HUES48 (cell line): ENCODE results near the gene TRPV4.
"Not testable (repeated sequence)": the region's sequence is repeated elsewhere in the genome, so short reads cannot be mapped to it uniquely, and the experiment has no call there.

ENCODE experiments used
- H3K27ac ChIP-seq: one replicate; pipeline ENCODE4 v1.7.0; 2013; ENCODE audit warnings: low read depth, low read length, inconsistent platforms
- H3K27me3 ChIP-seq: 2 replicates; pipeline ENCODE4 v1.6.1; 2013; ENCODE audit warnings: mild to moderate bottlenecking, low read length; ENCODE audit not compliant: control insufficient read depth, insufficient read depth
- H3K36me3 ChIP-seq: 2 replicates; pipeline ENCODE4 v1.6.1; 2013; ENCODE audit warnings: low read length; ENCODE audit not compliant: control insufficient read depth, insufficient read depth
- H3K4me1 ChIP-seq: 2 replicates; pipeline ENCODE4 v1.6.1; 2013; ENCODE audit warnings: mild to moderate bottlenecking, low read length; ENCODE audit not compliant: control insufficient read depth, insufficient read depth
- H3K4me3 ChIP-seq: 2 replicates; pipeline ENCODE4 v1.5.1; 2013; ENCODE audit warnings: mild to moderate bottlenecking, low read depth, low read length
- H3K9ac ChIP-seq: 2 replicates; pipeline ENCODE4 v1.6.1; 2013; ENCODE audit warnings: mild to moderate bottlenecking, low read depth, low read length, moderate library complexity
- H3K9me3 ChIP-seq: 2 replicates; pipeline ENCODE4 v1.6.1; 2013; ENCODE audit warnings: low read length; ENCODE audit not compliant: control insufficient read depth, insufficient read depth

The TRPV4 gene

GRCh38 chr12:109858764-109859163 lies 25.6 kb upstream of the TRPV4 start:
- no peak overlapping the region for H3K4me3 ChIP-seq
- H3K27me3 ChIP-seq, result no peaks in the 10 kb centered on the region
- no peak overlapping the region for H3K27ac ChIP-seq
- H3K9ac ChIP-seq, result no peak overlapping the region
- H3K4me1 ChIP-seq, result no peaks in the 10 kb centered on the region
- H3K9me3 ChIP-seq, result no peaks in the 10 kb centered on the region
- H3K36me3 ChIP-seq, result peaks cover 19% of the 10 kb centered on the region; the same call in 1 of the 2 replicates

GRCh38 chr12:109857715-109858114 lies 24.5 kb upstream of the TRPV4 start:
- Histone ChIP-seq H3K4me1 (no peaks in the 10 kb centered on the region), H3K27ac (no peak overlapping the region), H3K9ac (no peak overlapping the region), H3K27me3 (no peaks in the 10 kb centered on the region), H3K36me3 (peaks cover 19% of the 10 kb centered on the region; the same call in 1 of the 2 replicates), H3K4me3 (no peak overlapping the region), H3K9me3 (no peaks in the 10 kb centered on the region)

- no peaks in the 10 kb centered on the region for H3K9me3 ChIP-seq
- H3K27me3 ChIP-seq, result no peaks in the 10 kb centered on the region
- no peak overlapping the region for H3K4me3 ChIP-seq
- H3K27ac ChIP-seq, result no peak overlapping the region
- no peaks in the 10 kb centered on the region for H3K4me1 ChIP-seq
- peaks cover 15% of the 10 kb centered on the region; the same call in 1 of the 2 replicates for H3K36me3 ChIP-seq
- no peak overlapping the region for H3K9ac ChIP-seq
Observed at GRCh38 chr12:109855377-109855776, 22.2 kb upstream of the TRPV4 start.

- H3K9me3 ChIP-seq, H3K36me3 ChIP-seq, H3K9ac ChIP-seq: not testable (repeated sequence)
Observed at GRCh38 chr12:109850518-109850917, 17.3 kb upstream of the TRPV4 start.

GRCh38 chr12:109847142-109847735 lies 14.0 kb upstream of the TRPV4 start:
- Histone ChIP-seq H3K27me3 (no peaks in the 10 kb centered on the region), H3K9me3 (no peaks in the 10 kb centered on the region), H3K9ac (no peak overlapping the region), H3K4me3 (no peak overlapping the region), H3K36me3 (no peaks in the 10 kb centered on the region), H3K27ac (no peak overlapping the region), H3K4me1 (no peaks in the 10 kb centered on the region)

More at GRCh38 chr12:109850518-109850917, 17.3 kb upstream of the TRPV4 start:
- not testable (repeated sequence) for H3K4me1 ChIP-seq, H3K4me3 ChIP-seq, H3K27ac ChIP-seq, H3K27me3 ChIP-seq

GRCh38 chr12:109845824-109846205 lies 12.6 kb upstream of the TRPV4 start:
- H3K4me3 ChIP-seq, result peak overlapping the region; percentile 42; the same call in 1 of the 2 replicates
- no peak overlapping the region for H3K27ac ChIP-seq
- H3K9me3 ChIP-seq, result no peaks in the 10 kb centered on the region

GRCh38 chr12:109844983-109845823 lies 12.0 kb upstream of the TRPV4 start:
- Histone ChIP-seq H3K27me3 (no peaks in the 10 kb centered on the region), H3K36me3 (no peaks in the 10 kb centered on the region), H3K9ac (no peak overlapping the region), H3K9me3 (no peaks in the 10 kb centered on the region), H3K4me1 (no peaks in the 10 kb centered on the region), H3K27ac (no peak overlapping the region), H3K4me3 (peak overlapping the region; percentile 42; the same call in 1 of the 2 replicates)

More at GRCh38 chr12:109845824-109846205, 12.6 kb upstream of the TRPV4 start:
- H3K27me3 ChIP-seq, result no peaks in the 10 kb centered on the region
- no peak overlapping the region for H3K9ac ChIP-seq
- no peaks in the 10 kb centered on the region for H3K36me3 ChIP-seq
- H3K4me1 ChIP-seq, result no peaks in the 10 kb centered on the region

- no peaks in the 10 kb centered on the region for H3K4me1 ChIP-seq
- no peaks in the 10 kb centered on the region for H3K9me3 ChIP-seq
- H3K9ac ChIP-seq, result no peak overlapping the region
- H3K27ac ChIP-seq, result no peak overlapping the region
- no peak overlapping the region for H3K4me3 ChIP-seq
- no peaks in the 10 kb centered on the region for H3K36me3 ChIP-seq
- H3K27me3 ChIP-seq, result no peaks in the 10 kb centered on the region
Observed at GRCh38 chr12:109844091-109844490, 10.9 kb upstream of the TRPV4 start.

GRCh38 chr12:109842021-109842420 lies 8.8 kb upstream of the TRPV4 start:
- Histone ChIP-seq H3K4me1 (no peaks in the 10 kb centered on the region), H3K9ac (no peak overlapping the region), H3K4me3 (no peak overlapping the region), H3K9me3 (no peaks in the 10 kb centered on the region), H3K27me3 (no peaks in the 10 kb centered on the region), H3K36me3 (no peaks in the 10 kb centered on the region), H3K27ac (no peak overlapping the region)

- no peaks in the 10 kb centered on the region for H3K4me1 ChIP-seq
- H3K36me3 ChIP-seq, result no peaks in the 10 kb centered on the region
- H3K27me3 ChIP-seq, result no peaks in the 10 kb centered on the region
- H3K4me3 ChIP-seq, result no peak overlapping the region
- no peaks in the 10 kb centered on the region for H3K9me3 ChIP-seq
- H3K27ac ChIP-seq, result no peak overlapping the region
- no peak overlapping the region for H3K9ac ChIP-seq
Observed at GRCh38 chr12:109841356-109841755, 8.2 kb upstream of the TRPV4 start.
